Stimulated activated CD8-positive, alpha-beta memory T cell treated with anti-CD3 and anti-CD28 coated beads, Interleukin-4, amount 100 ng/mL, for 4 hours (primary cell): ENCODE results near the gene PCGF3.
"Not testable (repeated sequence)": the region's sequence is repeated elsewhere in the genome, so short reads cannot be mapped to it uniquely, and the experiment has no call there.

Experiments
- DNase-seq, 2 donors: peaks; one replicate each; pipeline ENCODE4 v3.0.0-alpha.2; 2020; ENCODE audit warnings: low read depth in 2 of 2, low spot score in 1 of 2

PCGF3 gene

DNA sequence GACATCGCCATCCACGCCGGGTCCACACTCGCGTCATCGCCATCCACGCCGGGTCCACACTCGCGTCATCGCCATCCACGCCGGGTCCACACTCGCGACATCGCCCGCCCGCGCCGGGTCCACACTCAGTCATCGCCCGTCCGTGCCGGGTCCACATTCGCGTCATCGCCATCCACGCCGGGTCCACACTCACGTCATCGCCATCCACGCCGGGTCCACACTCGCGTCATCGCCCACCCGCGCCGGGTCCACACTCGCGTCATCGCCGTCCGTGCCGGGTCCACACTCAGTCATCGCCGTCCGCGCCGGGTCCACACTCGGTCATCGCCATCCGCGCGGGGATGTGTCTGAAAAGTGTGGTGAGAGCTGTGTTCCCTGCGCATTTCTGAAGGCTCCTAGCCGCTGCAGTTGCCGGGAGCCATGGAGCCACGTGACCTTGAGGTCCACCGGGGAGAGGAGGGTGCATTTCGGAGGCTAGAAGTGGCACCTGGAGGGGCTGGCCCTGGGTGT, 17.3 kb downstream of the PCGF3 start:
- DNase-seq: no peak

DNA sequence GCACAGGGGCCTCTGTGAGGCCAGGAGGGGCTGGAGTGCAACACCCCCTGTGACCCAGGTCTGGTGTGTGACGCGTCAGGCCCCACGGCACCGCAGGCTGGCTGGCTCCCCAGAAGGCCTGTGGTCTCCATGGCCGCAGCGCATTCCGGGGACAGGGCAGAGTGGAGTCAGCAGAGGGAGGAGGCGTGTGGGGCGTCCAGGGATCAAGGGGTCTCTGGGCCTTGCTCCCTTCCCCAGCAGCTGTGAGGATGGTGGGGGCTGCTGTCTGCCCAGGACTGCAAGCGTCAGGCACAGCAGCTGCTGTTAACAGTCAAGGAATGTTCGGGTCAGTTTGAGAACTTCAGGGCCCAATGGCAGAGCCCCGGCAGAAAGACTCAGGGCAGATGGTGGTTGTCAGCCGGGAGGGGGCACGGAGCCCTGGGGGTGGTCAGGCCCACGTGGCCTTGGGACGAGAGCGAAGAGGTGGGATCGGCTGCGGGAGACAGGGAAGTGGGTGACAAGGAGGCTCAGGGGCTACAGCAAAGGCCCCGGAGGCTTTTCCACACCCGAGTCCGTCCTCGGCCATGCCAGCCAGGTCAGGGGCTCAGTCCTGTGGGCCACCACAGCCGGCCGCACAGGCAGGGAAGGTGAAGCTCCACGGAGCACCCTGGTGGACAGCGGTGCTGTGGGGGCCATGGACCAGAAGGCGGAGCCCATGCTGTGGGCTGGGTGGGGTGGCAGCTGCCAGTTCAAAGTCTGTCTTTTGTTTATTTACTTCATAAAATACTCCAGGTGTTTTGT, 18.3 kb downstream of the PCGF3 start:
- no peak for DNase-seq

DNA sequence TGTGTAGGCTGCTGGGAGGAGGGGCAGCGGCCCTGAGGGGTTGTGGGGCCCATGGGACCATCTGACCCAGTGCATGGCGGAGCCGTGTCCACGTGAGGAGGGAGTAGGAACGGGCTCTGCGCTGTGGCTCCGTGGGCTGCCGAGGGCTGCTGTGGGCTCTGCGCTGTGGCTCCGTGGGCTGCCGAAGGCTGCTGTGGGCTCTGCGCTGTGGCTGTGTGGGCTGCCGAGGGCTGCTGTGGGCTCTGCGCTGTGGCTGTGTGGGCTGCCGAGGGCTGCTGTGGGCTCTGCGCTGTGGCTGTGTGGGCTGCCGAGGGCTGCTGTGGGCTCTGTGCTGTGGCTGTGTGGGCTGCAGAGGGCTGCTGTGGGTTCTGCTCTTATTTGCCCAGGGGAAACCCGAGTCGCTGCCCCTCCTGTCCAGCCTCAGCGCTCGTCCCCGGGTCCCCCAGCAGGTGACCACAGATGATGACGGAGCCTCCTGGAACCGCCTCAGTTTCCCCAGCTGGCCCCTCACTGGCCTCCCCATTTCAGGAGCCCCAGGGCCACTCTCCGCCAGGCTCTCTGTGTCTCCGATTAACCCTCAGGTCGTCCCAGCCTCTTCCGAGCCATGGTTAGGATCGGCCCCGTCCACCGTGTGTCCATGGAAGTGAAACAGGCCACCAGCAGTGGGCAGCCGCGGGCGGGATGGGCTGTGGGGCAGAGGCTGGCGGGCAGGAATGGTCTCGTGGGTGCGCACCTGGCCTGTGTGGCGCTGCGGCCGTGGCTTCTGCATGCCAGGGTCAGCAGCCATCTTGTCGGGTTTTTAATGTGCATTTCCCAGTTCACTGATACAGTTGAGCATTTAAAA, 20.0 kb downstream of the PCGF3 start:
- no peak for DNase-seq

DNA sequence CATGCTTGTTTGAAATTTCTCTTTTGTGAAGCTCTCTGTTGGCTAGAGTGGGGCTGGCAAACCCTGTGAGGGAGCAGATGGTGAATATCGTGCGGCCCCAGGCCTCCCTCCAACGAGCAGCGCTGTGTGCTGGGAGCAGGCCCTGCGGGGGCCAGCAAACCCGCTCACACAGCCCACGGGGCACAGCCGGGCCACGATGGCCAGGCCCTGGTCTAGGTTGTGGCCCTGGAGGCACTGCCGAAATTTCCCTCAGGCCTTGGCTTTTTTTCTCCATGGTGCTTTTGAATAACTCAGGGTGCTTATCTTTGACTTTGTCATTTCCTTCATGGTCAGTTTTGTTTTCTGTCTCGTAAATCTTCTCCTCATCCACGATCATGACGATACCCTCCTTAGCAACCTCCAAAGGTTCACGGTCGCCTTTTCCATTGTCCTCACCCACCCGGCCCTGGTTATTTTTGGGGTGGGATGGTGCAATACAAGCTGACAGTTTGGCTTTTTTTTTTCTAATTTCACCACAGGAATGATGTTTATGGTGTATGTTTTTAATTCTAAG, 20.7 kb downstream of the PCGF3 start:
- no peak for DNase-seq

DNA sequence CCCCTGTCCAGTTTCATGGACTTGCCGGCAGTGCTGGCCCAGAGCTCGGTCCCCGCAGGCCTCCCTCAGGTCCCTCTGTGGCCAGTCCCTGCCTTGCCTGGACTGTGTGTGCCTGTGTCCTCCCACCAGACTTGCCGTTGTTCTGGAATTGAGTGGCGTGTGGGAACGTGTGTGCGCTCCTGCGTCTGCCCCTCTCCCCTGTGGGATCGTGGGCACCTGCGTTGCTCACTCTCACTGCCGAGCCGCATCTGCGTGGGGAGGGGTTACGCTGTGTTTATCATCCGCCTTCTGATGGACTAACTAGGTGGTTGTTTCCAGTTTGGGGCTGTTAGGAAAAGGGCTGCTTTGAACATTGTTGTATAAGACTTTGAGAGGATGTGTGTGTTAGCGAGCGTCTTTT, 21.2 kb downstream of the PCGF3 start:
- DNase-seq: no peak

DNA sequence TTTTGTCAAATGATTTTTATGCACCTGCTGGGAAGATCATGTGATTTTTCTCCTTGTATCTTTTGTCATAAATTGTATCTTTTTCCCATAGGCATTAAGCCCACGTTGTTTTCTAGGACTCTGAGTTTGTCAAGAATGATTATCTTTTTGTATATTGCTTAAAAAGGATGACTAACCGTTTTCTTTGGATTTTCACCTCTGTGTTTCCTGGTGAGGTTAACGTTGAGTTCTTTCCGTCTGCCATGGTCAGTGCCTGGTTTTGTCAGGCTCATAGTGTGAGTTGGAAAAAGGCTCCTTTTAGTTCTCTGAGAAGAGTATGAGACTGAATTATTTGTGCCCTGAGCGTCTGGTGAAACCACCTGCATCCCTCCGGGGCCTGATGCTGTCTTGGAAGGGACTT, 21.9 kb downstream of the PCGF3 start:
- DNase-seq: no peak

DNA sequence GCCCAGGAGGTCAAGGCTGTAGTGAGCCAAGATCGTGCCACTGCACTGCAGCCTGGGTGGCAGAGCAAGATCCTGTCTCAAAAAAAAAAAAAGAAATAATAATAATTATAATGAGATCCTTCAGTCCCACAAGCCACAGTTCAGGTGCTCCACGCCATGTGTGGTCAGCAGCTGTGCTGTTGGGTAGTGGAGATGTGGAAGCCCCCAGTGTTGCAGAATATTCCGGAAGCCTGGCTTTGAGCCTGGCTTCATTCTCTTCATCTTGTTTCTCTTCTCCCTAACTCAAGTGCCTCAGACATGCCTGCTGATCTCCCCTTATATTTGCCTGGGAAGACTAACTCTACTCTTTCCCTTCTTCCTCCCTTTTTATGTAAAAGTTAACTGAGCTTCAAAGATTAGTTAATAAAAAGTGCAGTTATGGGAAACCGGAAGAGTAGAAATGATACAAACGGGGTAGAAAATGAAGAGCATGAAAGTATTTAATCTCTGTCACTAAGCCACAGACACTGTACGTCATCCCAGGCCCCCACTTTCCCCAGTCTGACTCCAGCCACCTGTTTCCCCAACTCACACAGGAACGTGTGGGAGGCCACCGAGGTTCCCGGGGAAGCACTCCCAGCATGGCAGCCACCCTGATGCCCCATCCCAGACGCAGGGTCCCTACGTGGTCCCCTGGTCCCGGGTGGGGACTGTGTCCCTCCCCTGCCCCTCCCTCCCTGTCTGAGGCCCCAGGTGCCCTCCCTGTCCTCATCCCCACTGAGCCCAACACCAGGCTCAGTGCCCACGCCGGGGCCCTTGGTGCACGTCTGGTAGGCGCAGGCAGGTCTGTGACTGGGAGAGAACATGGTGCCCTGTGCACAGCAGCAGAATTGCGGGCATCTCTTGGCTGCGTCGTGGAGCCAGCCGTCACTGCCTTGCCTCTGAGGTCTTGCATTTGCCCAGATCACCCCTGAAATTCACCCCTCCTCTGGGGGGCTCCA, 24.0 kb downstream of the PCGF3 start:
- no peak for DNase-seq

DNA sequence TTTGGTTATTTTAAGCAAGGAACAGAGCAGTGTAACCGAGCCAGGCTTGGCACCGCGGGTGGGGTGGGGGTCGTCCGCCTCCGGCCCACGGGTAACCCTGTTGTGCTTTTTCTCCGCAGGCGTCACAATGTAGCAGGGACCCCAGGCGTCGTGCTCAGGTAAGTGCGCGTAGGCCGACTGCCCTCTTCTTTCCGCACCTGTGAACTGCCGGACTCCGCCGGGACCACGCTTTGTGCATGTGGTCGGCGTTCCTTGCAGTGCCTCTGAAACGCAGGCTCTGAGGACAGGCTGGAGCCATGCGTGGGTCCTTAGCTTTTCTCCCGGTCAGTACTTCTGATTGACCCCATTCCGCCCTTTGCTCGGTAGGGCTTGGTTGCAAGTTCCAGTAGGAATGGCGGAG, 24.9 kb downstream of the PCGF3 start:
- no peak for DNase-seq

DNA sequence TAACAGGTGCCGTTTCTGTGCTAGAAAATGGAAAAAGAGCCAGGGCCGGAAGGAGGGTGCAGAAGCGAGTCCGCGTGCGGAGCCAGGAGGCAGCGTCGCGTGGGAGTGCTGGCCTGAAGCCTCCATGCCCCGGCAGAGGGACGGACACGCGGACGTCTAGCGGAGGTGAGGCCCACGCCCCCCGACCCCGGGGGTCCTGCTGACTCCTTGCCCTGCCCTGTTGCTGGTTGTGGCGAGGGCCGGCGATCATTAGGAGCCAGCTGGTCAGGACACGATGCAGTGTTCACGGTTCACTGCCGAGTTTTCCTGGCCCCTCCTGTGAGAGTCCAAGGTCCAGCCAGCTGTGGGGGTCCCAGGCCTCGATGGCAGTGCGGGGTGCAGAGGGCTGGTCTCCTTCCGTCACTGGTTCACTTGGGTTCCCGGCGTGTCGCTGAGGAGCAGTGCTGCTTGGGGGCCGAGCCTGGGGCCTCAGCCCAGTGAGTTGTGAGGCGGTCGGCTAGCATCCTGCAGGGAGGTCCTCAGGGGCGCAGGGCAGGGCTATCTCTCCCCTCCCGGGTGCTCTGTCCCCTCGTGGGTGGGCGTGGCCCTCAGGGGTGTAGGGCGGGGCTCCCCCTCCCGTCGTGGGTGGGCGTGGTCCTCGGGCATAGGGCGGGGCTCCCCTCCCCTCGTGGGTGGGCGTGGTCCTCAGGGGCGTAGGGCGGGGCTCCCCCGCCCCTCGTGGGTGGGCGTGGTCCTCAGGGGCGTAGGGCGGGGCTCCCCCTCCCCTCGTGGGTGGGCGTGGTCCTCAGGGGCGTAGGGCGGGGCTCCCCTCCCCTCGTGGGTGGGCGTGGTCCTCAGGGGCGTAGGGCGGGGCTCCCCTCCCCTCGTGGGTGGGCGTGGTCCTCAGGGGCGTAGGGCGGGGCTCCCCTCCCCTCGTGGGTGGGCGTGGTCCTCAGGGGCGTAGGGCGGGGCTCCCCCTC, 25.6 kb downstream of the PCGF3 start:
- not testable (repeated sequence) for DNase-seq

DNA sequence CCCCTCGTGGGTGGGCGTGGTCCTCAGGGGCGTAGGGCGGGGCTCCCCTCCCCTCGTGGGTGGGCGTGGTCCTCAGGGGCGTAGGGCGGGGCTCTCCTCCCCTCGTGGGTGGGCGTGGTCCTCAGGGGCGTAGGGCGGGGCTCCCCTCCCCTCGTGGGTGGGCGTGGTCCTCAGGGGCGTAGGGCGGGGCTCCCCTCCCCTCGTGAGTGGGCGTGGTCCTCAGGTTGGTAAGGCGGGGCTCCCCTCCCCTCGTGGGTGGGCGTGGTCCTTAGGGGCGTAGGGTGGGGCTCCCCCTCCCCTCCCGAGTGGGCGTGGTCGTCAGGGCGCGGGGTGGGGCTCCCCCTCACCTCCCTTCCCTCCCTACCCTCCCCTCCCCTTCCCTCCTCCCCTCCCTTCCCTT, 26.3 kb downstream of the PCGF3 start:
- DNase-seq: not testable (repeated sequence)

DNA sequence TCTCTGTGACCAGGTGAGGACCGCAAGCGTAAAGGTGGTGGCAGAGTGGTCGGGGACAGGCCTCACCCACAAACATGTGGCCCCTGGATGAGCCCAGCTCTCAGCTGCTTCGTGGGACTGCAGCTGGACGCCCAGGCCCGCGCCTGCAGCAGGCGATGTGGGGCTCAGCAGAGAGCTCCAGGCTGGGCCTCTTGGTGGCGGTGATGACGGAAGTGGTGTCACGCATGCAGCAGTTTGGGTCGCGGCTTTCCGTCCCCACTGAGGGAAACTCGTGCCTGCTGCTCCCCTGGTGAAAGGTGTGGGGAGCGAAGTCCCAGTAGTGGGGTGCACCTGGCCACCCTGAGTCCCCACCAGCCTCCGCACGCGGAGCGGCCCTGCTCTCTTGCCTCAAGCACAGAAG, 26.9 kb downstream of the PCGF3 start:
- DNase-seq: no peak

DNA sequence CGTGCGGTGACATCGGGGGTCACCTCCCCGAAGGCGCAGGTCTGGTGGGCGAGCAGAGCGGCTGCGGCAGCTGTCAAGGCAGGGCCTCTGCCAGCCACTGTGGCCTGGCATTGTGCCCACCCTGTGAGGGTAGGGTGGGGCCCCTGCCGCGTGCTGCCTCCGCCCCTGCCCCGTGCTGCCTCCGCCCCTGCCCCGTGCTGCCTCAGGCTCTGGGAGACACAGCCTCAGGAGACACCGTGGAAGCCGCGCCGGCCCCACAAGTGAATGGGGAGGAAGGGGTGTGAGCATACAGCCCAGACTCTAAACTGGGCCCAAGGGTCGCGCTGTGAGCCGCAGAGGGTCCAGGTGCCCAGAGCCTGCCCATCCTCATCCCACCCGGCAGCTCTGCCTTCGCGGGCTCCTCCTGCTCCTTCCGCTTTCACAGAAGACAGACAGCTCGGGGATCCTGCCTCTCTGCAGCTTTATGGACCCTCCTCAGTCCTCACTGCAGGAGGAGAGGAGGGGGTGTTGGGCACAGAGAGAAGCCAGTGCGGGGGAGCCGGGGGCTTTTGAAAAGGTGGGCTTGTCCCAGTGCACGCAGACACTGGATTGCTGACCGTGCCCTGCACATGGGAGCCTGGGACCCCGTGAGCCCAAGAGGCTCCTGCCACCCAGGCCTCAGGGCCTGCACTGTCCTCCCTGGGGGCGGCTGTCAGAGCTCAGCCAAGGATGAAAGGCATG, 27.4 kb downstream of the PCGF3 start:
- no peak for DNase-seq

DNA sequence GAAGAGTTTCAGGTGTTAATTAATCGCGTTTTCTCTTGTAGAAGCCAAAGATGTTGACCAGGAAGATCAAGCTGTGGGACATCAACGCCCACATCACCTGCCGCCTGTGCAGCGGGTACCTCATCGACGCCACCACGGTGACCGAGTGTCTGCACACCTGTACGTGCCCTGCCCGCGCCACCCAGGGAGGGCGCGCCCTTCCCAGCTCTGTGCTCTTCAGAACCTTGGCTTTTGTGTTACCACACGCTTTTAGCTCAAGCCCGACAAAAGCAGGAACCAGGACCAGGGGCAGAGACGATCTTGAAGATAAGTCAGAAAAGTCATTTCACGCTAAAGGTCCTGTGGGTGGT, 28.0 kb downstream of the PCGF3 start:
- DNase-seq: no peak

DNA sequence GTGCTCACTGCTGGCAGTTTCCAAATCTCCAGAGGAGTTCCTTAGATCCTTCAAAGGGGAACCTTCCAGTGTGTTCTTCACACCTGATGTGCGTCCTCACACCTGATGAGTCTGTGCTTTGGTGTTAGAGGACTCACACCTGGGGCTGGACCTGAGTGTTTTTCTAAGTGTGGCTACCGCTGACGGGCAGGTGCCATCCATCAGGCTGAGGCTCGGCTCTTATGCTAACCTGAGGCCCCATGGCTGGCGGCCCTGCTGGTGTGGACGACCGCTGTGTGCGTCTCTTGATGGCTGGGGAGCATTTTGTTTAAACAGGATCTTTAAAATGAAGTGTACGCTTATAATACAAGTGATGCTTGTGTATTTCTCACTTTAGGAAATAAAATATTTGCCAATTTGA, 28.4 kb downstream of the PCGF3 start:
- no peak for DNase-seq

DNA sequence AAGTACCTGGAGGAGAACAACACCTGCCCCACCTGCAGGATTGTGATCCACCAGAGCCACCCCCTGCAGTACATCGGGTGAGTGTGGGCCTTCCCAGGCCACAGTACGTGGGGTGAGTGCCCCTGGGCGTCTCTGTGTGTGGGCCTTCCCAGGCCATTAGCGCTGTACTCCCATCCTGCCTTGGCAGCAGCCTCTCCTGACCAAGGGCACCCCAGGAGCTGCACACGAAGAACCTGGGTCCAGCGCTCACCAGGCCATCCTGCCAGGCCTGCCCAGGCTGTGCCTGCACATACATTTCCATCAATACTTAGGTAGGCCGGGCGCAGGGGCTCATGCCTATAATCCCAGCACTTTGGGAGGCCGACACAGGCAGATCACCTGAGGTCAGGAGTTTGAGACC, 29.3 kb downstream of the PCGF3 start:
- no peak for DNase-seq

DNA sequence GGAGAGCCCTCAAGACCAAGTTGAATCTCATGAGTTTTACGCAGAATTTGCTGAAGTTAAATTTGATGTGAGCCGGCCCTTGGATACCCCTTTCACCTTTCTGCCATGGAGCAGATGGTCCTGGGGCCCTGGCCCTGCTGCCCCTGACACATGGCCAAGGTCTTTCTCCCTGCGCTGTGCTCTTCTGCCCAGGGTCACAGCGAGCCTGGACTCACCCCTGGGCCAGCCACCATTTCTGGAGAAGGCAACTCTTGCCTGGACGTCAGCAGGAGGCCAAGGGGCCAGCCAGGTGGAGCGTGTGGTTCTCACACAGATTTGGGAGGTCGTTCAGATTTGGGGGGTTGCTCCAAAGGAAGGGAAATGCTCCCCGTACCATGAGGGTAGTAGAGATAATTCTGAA, 30.0 kb downstream of the PCGF3 start:
- DNase-seq: no peak

DNA sequence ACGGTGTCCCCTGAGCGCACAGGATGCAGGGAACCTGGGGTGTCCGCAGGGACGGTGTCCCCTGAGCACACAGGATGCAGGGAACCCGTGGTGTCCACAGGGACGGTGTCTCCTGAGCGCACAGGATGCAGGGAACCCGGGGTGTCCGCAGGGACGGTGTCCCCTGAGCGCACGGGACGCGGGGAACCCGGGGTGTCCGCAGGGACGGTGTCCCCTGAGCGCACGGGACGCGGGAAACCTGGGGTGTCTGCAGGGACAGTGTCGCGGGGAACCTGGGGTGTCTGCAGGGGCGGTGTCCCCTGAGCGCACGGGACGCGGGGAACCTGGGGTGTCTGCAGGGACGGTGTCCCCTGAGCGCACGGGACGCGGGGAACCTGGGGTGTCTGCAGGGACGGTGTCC, 30.9 kb downstream of the PCGF3 start:
- not testable (repeated sequence) for DNase-seq

DNA sequence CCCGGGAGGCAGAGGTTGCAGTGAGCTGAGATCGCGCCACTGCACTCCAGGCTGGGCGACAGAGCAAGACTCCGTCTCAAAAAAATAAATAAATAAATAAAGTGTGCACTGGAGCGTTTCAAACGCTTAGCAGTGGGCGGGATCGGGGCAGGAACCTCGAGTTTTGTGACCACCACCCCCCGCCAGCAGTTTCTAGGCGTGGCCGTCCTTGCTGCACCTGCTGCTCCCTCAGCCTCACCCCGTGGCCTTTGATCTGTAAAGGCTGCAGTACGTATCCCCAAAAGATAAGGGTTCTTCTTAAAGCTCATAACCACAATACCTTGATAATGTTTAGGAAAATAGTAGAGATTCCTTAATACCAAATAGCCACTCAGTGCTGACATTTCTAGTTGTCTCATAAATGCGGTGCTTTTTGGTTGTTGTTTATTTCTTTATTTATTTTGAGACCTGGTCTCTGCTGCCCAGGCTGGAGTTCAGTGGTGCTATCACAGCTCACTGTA, 33.2 kb downstream of the PCGF3 start:
- DNase-seq: no peak

DNA sequence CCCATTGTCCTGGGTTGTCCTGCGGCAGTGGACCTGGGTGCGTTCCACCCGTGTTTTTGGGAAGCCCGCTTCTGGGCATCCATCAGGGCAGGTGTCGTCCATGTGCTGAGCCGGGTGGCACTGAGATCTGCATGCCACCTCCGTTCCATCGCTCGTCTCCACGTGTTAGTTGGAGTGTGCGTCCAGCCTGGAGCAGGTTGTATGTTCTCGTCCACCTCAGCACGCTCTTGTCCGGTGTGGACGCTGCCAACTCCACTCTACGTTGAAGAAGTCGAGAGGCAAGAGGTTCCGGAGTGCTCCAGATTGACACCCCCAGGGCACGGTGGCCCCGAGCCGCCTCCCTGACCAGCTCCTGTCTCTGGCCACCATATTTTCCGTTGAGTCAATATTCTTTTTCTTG, 33.9 kb downstream of the PCGF3 start:
- no peak for DNase-seq
